AML-193 (cell line): ENCODE data around the gene GCAT.
"Not testable (repeated sequence)": the region's sequence is repeated elsewhere in the genome, so short reads cannot be mapped to it uniquely, and the experiment has no call there.

Experiments used
- DNase-seq, 2 experiments: peaks; one replicate each; lab custom pipeline; 2025; lab: John Stamatoyannopoulos, UW

Gene GCAT

DNA sequence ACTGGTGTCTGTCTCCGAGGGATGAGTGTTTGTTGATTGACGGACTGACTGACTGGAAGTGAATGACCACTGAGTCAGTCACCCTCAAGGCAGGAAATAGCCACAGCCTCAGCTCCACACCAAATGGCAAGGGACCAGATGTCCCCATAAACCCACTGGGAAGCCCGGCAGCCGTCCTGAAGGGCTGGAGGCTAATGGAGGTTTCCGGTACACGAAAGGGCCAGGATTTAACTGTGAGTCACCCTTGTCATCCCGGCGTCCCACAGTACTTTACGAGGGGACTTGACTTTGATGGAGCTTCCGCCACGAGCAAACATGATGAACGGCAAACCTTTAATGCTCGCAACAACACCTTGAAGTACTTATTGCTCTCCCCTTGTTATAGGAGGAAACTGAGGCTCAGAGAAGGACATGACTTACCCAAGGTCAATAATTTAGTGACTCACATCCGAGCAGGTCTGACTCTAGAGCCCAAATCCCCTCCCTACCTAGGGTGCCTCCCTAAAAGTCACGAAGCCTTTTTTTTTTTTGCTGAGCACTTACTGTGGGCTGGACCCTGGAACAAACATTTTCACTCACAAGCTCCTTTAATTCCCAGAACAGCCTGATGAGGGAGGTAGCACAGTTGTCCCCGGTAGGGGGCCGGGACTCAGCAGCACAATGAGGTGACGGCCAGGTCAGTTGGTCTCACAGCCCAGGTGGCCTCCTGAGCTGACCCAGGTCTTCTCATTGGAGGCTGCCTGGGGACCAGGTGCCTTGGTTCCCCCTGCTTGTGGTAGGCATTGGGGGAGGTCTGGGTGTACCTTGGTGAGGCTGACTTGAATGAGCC is 25.2 kb upstream of the GCAT start:
- DNase-seq, result no peak

DNA sequence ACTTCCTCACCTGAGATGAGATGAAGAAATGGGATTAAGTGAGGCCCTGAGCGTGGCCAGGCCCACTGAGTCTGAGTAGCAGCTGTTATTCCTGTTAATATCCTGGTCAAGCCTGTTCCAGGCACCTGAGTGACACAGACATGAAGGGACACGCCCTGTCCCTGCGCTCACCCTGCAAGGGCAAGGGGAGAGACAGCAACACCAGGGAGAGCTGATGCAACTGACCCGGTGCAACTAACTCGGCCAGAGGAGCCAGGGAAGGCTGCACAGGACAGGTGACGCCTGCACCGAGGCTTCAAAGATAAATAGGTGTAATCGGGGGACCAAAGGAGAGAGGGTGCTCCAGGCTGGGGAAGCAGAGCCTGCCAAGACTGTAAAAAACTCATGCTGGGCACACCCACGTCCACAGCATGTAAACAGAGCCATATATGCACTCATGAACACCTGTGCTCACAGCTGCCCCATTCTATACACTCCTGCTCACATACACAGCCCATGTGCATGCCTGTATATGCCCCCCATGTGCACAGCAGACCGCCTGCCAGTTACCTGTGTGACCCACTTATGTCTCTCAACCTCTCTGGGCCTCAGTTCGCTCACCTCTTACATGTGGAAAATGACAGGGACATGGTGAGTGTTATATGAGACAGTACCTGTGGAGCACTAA is 22.8 kb upstream of the GCAT start:
- DNase-seq, result no peak

DNA sequence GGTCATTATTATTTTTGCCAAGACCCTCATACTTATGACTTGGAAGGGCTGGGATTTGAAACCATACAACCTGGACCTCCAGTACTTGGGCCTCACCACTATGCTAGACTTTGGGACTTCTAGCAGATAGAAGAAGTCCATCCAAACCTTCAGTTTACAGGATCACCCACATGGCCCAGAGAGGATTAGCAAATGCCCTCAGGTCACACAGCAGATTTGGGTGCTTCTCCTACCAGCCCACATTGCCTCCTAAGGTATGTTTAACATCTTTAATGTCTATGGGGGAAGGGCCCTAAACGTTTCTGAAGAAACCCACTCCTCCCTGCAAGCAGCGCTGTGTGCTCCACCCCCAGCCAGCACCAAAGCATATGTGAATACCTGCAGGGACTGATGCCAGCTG is 17.5 kb upstream of the GCAT start:
- no peak for DNase-seq

DNA sequence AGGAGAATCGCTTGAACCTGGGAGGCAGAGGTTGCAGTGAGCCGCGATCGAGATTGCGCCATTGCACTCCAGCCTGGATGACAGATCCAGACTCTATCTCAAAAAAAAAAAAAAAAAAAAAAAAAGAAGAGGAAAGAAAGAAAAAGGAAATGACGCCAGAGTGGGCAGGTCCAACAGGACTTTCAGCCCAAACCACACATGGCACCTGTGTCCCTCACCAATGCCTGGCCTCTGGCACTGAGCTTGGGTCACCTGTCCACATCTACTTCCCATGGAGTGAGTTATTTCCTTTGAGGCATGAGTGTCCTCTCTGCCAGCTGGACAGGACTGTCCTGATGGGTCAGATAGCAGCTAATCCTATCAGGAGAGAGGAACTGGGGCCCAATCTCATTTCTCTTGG is 15.2 kb upstream of the GCAT start:
- DNase-seq, result no peak

DNA sequence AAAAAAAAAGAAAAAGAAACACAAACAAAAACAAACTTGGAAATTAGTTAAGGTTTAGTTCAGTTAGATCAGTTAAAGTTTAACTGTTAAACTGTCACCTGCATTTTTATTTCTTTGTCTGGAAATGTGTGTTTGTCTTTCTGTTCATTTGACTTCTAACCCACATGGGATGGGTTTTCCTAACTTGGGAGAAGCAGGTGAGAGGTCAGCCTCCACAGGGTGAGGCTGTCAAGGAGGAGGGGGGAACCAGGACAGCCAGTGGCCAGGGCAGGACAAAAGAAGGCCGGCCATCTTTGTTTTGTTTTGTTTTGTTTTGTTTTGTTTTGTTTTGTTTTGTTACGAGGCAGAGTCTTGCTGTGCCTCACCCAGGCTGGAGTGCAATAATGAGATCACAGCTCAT is 13.4 kb upstream of the GCAT start:
- no peak for DNase-seq

DNA sequence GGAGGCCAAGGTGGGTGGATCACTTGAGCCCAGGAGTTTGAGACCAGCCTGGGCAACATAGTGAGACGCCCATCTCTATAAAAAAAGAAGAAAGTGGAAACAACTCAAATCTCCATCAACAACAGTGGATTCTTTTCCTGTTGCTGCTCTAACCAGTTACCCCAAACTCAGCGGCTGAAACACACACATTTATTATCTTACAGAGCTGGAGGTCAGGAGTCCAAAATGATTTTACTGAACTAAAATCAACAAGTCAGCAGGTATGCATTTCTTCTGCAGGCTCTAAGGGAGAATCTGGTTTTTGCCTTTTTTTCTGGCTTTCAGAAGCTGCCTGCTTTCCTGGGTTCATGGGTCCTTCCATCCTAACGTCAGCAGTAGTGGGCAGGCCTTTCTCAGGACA is 11.7 kb upstream of the GCAT start:
- no peak for DNase-seq

DNA sequence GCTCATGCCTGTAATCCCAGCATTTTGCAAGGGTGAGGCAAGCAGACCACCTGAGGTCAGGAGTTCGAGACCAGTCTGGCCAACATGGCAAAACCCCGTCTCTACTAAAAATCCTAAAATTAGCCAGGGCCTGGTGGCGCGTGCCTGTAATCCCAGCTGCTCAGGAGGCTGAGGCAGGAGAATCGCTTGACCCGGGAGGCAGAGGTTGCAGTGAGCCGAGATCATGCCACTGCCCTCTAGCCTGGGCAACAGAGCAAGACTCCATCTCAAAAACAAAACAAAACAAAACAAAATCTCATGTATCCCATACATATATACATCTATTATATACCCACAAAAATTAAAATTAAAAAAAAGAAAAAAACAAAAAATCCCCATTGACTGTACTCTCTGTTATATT is 10.5 kb upstream of the GCAT start:
- DNase-seq, result not testable (repeated sequence)

DNA sequence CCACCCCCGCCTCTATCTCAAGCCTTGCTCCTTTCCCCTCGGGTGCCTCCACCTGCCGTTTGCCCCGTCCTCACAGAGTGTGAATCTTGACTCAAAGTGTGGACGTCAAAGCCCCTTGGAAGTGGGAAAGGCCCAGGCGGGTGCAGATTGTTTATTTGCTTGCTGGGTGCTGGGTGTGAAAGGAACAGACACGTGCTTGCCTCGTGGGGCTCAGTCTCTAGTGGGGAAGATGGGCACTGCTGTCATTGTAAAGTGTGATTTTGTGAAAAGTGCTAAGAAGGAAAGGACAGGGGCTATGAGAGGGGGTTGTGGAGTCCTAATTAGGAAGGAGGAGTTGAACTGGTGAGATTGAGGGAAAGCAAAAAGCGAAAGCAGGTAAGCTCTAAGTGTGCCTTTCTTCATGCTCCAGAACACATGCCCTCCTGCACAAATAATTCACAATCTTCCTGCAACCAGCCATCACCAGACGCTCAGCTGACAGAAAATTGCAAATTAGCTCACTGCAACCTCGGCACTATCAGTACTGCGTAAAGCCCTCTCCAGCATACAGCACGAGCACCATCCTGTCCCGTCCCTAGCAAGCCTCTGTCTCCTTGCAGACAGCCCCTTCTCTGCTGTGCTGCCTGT is 9.7 kb upstream of the GCAT start:
- no peak for DNase-seq

DNA sequence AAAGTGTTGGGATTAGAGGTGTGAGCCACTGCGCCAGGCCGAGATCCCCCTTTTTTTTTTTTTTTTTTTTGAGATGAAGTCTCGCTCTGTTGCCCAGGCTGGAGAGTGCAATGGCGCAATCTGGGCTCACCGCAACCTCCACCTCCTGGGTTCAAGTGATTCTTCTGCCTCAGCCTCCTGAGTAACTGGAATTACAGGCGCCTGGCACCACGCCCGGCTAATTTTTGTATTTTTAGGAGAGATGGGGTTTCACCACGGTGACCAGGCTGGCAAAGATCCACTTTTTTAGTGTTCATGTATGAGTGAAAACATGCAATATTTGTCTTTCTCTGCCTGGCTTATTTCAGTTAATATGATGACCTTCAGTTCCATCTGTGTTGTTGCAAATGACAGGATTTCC is 7.8 kb upstream of the GCAT start:
- DNase-seq, result not testable (repeated sequence)

DNA sequence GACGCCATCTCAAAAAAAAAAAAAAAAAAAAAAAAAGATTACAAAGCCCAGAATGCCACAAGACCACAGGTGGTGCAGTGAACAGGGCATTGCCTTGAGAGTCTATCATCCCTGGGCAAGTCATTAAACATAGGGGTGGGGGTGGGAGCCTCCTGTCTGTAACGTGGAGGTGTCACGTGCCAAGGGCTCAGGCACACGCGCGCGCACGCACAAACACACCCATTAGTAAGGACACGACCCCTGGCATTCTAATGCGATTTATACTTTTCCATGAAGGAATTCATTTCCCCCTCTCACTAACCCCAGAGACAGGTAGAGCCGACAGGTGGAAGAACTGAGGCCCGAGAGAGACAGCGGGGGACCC is 5.8 kb upstream of the GCAT start:
- DNase-seq, result peak in 1 of 2 experiments; percentile 4

DNA sequence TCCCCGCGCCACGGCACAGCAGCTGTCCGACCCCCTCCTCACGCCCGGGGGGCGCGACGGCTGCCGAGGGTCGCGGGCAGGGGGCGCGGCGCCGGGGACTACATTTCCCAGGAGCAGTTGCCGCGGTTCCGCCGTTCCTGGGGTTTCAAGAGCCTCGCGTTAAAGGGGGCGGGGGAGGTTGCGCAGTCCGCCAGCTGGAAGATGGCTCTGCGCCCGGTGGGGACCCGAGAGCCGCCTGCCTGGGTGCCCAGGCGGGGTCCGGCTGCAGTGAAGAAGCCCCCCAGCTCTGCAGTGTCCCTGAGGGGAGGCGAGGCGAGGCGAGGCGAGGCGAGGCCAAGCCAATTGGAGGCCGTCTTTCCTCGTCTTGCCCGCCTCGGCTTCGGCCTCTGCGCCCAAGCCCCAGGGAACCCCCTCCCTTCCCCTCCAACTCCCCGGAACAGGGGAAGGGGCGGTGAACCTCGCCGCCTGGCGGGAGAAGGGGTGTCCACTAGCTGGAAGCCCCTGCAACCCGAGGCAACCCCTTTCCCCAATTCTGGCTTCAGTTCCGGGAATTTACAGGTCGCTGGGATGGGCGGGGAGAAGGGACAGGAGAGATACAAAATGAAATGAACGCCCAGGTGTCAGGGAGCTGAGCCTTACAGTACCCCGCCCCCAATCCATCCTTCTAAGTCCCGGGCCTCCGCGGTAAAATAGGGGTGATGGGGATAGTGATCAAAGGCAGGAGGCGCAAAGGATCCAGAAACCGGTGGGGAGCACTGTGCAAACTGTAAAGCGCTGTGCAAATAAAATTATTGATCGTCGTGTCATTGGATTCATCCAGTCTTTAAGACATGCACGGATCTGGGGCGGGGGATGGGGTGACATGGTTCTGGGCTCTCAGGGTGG is 5.2 kb upstream of the GCAT start:
- DNase-seq, result peak; percentile 23 to 25

DNA sequence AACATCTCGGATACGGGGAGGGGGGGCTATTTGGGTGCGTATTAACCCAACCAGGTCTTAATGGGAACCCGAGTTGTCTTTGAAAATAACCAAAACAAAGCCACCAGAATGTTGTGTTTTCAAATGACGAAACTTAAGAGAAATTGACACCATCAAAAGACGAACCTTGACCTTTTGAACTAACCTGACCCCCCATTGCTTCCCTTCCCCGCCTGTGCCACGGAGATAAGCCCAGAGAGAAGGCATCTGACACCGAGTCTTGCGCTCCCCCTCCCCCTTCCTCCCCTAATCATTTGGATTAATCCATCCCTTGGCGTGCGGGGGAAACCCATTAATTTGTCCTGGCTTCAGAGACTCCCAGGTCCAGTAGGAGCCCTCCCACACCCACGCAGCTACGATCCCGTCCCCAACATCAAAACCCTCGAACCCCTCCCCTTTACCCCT is 4.5 kb upstream of the GCAT start:
- no peak for DNase-seq

DNA sequence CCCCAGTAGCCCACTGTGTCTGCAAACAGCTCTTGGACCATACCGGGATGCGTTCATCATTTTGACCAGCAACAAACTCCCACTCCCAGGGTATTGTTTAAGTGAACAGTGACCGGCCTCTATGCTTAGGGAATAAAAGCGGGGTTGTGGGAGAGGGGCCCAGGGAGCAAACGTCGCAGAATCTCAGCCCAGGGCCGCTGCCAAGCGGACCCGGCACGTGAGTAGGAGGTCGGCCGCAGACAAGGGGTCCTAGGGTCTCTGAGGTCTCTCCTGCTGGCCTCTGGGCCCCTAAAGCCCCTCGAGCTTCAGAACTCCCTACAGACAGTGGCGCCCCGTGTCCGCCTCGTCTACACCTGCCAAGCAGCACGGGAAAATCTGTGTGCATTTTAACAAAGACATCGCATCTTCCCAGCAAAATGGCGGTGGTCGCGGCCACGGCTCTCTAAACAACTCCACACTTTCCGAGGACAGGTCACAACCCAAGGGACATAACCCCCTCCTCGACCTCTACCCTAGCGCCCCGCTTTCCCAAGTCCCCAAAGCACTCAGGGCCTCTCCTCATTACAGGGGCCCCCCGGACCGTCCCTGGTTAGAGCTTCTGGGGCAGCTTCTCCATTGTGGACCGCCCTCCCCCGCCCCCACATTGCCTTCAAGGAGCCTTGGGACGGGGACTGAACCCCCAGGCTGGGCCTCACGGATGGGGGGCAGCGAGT is 3.9 kb upstream of the GCAT start:
- DNase-seq, result no peak

DNA sequence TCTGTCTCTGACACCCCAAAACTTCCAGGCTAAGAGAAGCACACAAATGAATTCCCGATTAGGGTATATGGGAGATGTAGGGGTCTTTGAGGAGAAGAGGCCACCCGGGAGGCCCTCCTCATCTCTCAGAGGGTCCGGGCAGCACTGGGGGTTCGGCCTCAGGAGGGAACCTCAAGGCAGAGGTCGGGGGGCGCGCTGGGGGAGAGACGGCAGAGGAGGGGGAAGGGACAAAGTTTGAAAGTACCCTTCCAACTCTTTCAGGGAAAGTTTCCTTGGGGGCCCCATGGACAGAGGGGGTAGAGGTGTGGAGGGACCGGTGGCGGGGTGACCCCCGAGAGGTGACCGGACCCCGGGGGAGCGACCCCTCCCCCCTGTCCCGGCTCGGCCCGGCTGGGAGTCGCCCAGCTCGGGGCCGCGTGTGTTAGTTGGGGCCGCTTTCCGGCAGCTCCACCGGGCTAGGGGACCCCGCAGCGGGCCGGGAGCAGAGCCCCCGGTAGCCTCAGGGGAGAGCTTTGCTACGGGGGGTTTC is 3.3 kb upstream of the GCAT start:
- no peak for DNase-seq

DNA sequence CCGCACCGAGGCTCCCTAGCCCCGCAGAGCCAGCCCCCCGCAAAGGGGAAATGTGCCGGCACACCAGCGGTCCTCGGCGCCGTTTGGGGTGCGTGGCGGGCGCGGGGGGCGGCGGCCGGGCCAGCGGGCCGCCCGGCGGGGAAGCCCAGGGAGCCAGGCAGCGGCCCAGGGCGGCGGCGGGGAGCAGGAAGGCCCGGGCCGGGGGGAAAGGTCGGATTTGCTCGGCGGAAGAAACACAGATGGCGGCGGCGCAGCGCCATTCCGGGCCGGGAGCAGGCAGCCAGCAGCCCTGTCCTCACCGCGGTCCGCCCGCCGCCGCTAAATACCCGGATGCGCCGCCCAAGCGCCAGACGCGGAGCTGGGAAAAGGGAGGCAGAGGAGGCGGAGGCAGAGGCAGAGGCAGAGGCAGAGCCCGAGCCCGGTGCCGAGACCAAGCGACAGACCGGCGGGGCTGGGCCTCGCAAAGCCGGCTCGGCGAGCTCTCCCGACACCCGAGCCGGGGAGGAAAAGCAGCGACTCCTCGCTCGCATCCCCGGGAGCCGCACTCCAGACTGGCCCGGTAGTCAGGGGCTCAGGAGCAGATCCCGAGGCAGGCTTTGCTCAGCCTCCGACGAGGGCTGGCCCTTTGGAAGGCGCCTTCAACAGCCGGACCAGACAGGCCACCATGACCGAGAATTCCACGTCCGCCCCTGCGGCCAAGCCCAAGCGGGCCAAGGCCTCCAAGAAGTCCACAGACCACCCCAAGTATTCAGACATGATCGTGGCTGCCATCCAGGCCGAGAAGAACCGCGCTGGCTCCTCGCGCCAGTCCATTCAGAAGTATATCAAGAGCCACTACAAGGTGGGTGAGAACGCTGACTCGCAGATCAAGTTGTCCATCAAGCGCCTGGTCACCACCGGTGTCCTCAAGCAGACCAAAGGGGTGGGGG is 2.6 kb upstream of the GCAT start:
- peak; percentile 47 to 55 for DNase-seq

DNA sequence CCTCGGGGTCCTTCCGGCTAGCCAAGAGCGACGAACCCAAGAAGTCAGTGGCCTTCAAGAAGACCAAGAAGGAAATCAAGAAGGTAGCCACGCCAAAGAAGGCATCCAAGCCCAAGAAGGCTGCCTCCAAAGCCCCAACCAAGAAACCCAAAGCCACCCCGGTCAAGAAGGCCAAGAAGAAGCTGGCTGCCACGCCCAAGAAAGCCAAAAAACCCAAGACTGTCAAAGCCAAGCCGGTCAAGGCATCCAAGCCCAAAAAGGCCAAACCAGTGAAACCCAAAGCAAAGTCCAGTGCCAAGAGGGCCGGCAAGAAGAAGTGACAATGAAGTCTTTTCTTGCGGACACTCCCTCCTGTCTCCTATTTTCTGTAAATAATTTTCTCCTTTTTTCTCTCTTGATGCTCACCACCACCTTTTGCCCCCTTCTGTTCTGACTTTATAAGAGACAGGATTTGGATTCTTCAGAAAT is 1.9 kb upstream of the GCAT start:
- DNase-seq, result peak in 1 of 2 experiments; percentile 30

DNA sequence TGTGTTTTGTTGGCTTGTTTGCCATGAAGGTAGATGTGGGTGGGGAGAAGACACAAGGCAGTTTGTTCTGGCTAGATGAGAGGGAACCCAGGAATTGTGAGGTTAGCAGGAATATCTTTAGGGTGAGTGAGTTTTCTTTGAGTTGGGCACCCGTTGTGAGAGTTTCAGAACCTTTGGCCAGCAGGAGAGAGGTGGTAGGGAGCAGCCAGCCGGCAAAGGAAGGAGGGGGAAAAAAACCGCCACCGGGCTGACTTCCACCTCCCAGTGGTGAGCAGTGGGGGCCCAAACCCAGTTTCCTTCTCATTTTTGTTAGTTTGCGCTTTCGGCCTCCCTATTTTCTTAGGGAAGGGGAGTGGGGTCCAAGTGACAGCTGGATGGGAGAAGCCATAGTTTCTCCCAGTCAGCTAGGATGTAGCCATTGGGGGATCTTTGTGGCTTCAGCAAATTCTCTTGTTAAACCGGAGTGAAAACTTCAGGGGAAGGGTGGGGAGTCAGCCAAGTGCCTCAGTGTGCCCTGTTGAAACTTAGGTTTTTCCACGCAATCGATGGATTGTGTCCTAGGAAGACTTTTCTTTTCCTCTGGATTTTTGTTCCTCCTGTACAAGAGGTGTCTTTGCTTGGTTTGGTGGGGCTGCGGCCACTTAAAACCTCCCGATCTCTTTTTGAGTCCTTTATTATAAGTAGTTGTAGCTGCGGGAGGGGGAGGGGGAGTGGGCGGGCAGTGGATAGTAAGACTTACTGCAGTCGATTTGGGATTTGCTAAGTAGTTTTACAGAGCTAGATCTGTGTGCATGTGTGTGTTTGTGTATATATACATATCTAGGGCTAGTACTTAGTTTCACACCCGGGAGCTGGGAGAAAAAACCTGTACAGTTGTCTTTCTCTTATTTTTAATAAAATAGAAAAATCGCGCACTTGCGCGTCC is 1.1 kb upstream of the GCAT start:
- DNase-seq, result peak; percentile 22 to 24

DNA sequence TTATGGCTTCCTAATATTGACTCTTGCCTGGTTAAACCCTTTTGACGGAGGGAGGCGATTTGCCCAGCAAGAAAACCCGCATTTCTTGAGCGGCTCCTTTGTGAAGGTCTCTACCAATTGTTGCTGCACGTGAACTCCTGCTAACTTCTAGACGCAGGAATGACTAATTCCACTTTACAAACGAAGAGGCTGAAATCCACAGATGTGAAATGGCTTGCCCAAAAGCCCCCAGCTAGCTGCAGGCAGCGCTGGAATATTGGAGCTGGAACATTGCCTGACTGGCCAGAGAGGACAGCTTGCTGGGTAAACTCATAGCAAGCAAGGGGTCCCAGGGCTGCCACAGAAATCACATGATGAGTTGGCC is 542 bp downstream of the GCAT start:
- no peak for DNase-seq
